GM12872 (cell line): ENCODE measurements around the gene CDK17.

Source experiments
- CTCF ChIP-seq: IDR thresholded peaks from 3 replicates; pipeline ENCODE4 v1.5.1; 2011; ENCODE audit warnings: low read depth, mild to moderate bottlenecking, low read length, moderate library complexity; ENCODE audit not compliant: insufficient read depth

CDK17 gene

GRCh38 chr12:96310067-96310466, 90.2 kb downstream of the CDK17 start:
- TF ChIP-seq CTCF, result no peak

GRCh38 chr12:96308881-96309280, 91.4 kb downstream of the CDK17 start:
- no peak for TF ChIP-seq CTCF

- no peak for TF ChIP-seq CTCF
Measured at GRCh38 chr12:96305665-96306064, 94.6 kb downstream of the CDK17 start.

- TF ChIP-seq CTCF, result no peak
Measured at GRCh38 chr12:96303653-96304052, 96.6 kb downstream of the CDK17 start.

GRCh38 chr12:96302687-96303310, 97.4 kb downstream of the CDK17 start:
- TF ChIP-seq CTCF, result no peak

GRCh38 chr12:96301732-96302131, 98.5 kb downstream of the CDK17 start:
- TF ChIP-seq CTCF, result no peak

- TF ChIP-seq CTCF, result no peak
Measured at GRCh38 chr12:96300064-96300463, 100.2 kb downstream of the CDK17 start.
